ENCODE measurements around the gene RING1. TPM values are rescaled to one million over a fixed set of nuclear protein-coding genes. Genes with fewer than 3 reads are reported as not detected.

The RING1 gene
- total and polyA plus RNA-seq, 3 donors from 2014 or later = 36.2 to 60.2 (median 38.0) TPM

DNA sequence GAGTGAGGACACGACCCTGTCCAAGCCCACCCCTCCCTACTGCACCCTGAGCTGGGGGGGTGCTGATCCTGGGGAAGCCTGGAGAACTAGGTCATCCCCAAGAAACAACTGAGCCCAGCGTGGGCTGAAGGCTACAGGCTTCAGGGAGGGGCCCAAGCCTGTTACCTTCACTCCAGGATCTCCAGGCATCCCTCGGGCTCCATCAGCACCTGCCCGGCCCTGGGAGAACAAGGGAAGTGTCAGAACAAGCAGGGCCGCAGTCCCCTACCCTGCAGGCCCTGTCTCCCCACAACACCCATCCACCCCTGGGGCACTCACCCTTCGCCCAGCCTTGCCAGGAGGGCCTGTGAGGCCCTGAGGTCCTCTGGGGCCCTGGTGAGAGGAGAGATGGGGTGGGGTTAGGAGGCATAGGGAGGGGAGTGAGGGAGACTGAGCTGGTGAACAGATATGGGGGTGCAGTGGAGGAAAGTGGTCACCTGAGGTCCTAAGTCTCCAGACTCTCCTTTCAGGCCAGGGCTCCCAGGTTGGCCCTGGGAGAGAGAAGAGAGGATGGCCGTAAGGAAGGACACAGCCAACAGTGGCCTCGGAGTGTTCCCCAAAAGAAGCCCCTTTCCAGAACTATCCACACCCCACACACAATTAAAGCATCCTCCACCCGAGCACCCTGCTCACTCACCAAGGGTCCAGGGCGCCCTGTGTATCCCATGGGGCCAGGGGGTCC, 29.4 kb upstream of the RING1 start:
- Histone ChIP-seq H3K36me3 (ENCODE audit: low read depth, missing control alignments) (no peaks in the 10 kb centered on the region), H3K27ac (no peak overlapping the region), H3K4me1 (no peaks in the 10 kb centered on the region), H3K4me3 (no peak overlapping the region), H3K27me3 (no peaks in the 10 kb centered on the region), H3K9me3 (no peaks in the 10 kb centered on the region)
- TF ChIP-seq, protein P1, sequence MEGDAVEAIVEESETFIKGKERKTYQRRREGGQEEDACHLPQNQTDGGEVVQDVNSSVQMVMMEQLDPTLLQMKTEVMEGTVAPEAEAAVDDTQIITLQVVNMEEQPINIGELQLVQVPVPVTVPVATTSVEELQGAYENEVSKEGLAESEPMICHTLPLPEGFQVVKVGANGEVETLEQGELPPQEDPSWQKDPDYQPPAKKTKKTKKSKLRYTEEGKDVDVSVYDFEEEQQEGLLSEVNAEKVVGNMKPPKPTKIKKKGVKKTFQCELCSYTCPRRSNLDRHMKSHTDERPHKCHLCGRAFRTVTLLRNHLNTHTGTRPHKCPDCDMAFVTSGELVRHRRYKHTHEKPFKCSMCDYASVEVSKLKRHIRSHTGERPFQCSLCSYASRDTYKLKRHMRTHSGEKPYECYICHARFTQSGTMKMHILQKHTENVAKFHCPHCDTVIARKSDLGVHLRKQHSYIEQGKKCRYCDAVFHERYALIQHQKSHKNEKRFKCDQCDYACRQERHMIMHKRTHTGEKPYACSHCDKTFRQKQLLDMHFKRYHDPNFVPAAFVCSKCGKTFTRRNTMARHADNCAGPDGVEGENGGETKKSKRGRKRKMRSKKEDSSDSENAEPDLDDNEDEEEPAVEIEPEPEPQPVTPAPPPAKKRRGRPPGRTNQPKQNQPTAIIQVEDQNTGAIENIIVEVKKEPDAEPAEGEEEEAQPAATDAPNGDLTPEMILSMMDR (IDR thresholded peaks at IDR 0.05) = no peak
- no peak for TF ChIP-seq POLR2A (IDR thresholded peaks at IDR 0.05)
- 94 to 96% methylated on average over 5 to 10 of the region's 10 CpGs for WGBS, 2 donors
- DNase-seq = no peak
- intact Hi-C loops (cut with DNase I; ENCODE audit: low total_unique reads) = no loop called here

DNA sequence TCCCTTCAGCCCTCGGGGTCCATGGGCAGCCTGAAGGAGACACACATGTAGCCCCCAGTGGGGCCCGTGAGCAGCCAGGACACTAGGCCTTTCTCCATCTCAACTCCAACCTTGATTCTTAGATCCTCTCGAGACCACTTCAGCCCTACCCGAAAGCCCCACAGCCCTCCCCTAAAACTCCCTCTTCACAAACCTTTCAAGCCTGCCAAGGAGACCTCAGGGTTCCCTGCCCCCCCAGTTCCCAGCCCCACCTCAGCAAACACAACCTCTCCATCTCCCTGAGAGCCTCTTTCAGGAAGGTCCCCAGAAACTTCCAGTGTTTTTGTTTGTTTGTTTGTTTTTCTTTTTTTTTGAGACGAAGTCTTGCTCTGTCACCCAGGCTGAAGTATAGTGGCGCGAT, 27.2 kb upstream of the RING1 start:
- no peak overlapping the region for H3K4me3 ChIP-seq
- intact Hi-C loops (cut with DNase I; ENCODE audit: low total_unique reads) = no loop called here
- TF ChIP-seq, protein P1 (IDR thresholded peaks at IDR 0.05) = no peak
- no peak for TF ChIP-seq POLR2A (IDR thresholded peaks at IDR 0.05)
- WGBS, 2 donors = 85 to 91% methylated on average over 7 of the region's 7 CpGs
- no peak overlapping the region for H3K27ac ChIP-seq
- H3K27me3 ChIP-seq = no peaks in the 10 kb centered on the region
- no peaks in the 10 kb centered on the region for H3K4me1 ChIP-seq
- no peaks in the 10 kb centered on the region for H3K9me3 ChIP-seq
- H3K36me3 ChIP-seq (ENCODE audit: low read depth, missing control alignments) = no peaks in the 10 kb centered on the region
- DNase-seq = no peak

DNA sequence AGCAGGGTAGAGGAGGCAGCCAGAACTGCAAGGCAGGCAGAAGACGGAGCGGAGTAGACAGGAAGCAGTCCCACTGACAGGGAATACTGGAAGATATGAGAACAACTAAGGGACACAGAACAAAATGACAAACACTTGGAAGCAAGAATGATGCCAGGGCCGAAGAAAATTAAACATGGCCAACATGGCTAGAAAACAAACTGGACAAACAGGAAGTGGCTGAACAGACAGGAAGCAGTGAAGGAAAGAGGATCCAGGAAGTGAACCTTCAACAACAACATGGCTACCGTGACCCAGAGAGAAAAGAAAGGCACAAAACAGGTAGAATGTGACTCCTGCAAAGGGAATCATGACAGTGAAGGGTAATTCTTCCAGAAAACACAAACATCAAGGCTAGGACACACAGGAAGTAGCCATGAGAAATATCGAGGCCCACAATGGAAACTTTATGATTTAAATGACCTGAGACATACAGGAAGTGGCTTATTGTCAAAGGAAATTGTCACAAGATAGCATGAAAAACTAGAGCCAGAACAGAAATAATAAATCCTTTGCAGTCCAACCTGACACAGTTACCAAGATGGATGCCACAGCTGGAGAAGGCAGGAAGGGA, 25.1 kb upstream of the RING1 start:
- DNase-seq = no peak
- intact Hi-C loops (cut with DNase I; ENCODE audit: low total_unique reads) = no loop called here
- no peaks in the 10 kb centered on the region for H3K36me3 ChIP-seq (ENCODE audit: low read depth, missing control alignments)

DNA sequence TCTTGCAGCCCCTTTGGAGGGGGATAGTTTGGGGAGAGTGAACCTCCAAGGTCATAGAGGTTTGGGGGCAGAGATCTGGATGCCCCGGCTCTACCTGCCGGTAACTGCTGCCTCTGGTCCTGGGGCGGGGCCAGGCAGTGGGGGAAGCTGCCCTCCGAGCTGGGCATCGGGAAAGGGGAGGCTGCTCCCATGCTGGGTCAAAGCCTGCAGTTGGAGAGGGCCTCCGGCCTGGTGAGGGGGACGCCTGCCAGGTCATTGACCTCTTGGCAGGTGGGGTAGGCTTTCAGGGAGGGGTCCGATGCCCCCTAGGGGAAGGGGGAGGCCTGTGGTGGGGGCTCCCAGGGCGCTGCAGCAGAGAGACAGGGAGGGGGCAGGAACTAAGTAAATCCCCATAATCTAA, 23.1 kb upstream of the RING1 start:
- H3K36me3 ChIP-seq (ENCODE audit: low read depth, missing control alignments) = no peaks in the 10 kb centered on the region
- WGBS, 2 donors = 68 to 77% methylated on average over 4 to 9 of the region's 9 CpGs
- intact Hi-C loops (cut with DNase I; ENCODE audit: low total_unique reads) = no loop called here
- TF ChIP-seq POLR2A (IDR thresholded peaks at IDR 0.05) = no peak
- TF ChIP-seq, protein P1 (IDR thresholded peaks at IDR 0.05) = no peak
- no peak for DNase-seq
- H3K4me3 ChIP-seq = no peak overlapping the region
- no peaks in the 10 kb centered on the region for H3K4me1 ChIP-seq
- no peaks in the 10 kb centered on the region for H3K27me3 ChIP-seq
- no peaks in the 10 kb centered on the region for H3K9me3 ChIP-seq
- no peak overlapping the region for H3K27ac ChIP-seq

More for the DNA sequence above, 25.1 kb upstream of the RING1 start:
- 86 to 89% methylated on average over 5 of the region's 5 CpGs for WGBS, 2 donors
- Histone ChIP-seq H3K4me3 (no peak overlapping the region), H3K4me1 (no peaks in the 10 kb centered on the region), H3K9me3 (no peaks in the 10 kb centered on the region), H3K27me3 (no peaks in the 10 kb centered on the region), H3K27ac (no peak overlapping the region)
- TF ChIP-seq POLR2A (IDR thresholded peaks at IDR 0.05) = no peak
- TF ChIP-seq, protein P1 (IDR thresholded peaks at IDR 0.05) = no peak

All from testis (tissue), 3 donors.